Adrenal gland (tissue), 19 donors: ENCODE results near the gene TAGLN3. TPM values are rescaled to one million over a fixed set of nuclear protein-coding genes. Genes with fewer than 3 reads are reported as not detected.

Experiments
- DNase-seq, 7 donors: peaks; one replicate each; pipeline ENCODE4 v3.0.0-alpha.2; 2019 to 2020
- H3K27ac ChIP-seq, 5 donors: fragments of 200-600 bp; sonication (generic) in 4 of 5; 1 replicate in 3 of 5; 2 replicates in 2 of 5; pipeline versions ENCODE4 v1.5.1 to v1.8.0; 2016 to 2020; ENCODE audit warnings: mild to moderate bottlenecking in 1 of 5
- H3K27me3 ChIP-seq: fragments of 200-600 bp; 2 replicates; pipeline ENCODE4 v1.8.0; 2021
- H3K36me3 ChIP-seq, 2 donors: fragments of 200-600 bp; replicated peaks in 1 of 2; 1 replicate in 1 of 2; 2 replicates in 1 of 2; pipeline versions ENCODE4 v1.5.1 to v1.8.0; 2018 to 2022
- H3K4me1 ChIP-seq, 2 donors: fragments of 200-600 bp; replicated peaks in 1 of 2; 1 replicate in 1 of 2; 2 replicates in 1 of 2; pipeline versions ENCODE4 v1.5.1 to v1.8.0; 2018 to 2021
- H3K4me3 ChIP-seq, 4 donors: fragments of 200-600 bp; sonication (generic) in 3 of 4; one replicate each; pipeline ENCODE4 v1.5.1; 2016 to 2018
- H3K9me3 ChIP-seq, 3 donors: fragments of 200-600 bp; sonication (generic) in 1 of 3; replicated peaks in 1 of 3; 1 replicate in 2 of 3; 2 replicates in 1 of 3; pipeline versions ENCODE4 v1.5.1 to v1.8.0; 2016 to 2021
- POLR2A ChIP-seq, 2 donors: fragments of 450-650 bp; IDR thresholded peaks; one replicate each; pipeline ENCODE4 v1.6.1; 2017; ENCODE audit warnings: antibody characterized with exemption in 2 of 2, mild to moderate bottlenecking in 2 of 2, moderate library complexity in 1 of 2
- WGBS, 4 donors: extraction: QIAGEN DNeasy Blood & Tissue Kit in 2 of 4; methylation state at CpG; one replicate each; pipeline versions ENCODE4 v1.1.5 to v1.1.7; 2013 to 2017; 5-methylcytosine and 5-hydroxymethylcytosine counted together
- intact Hi-C, 2 donors: fragments of 100-400 bp; cut with DNase I; formaldehyde crosslinking; loops; one replicate each; pipeline versions ENCODE4 v1.14.1 to v1.15.0; 2022 to 2023
- long read RNA-seq, 10 donors: library from polyadenylated mRNA in 3 of 10; unstranded in 2 of 10; stranded (forward) in 1 of 10; transcript quantifications; one replicate each; pipeline ENCODE4 v2.0.0 and lab custom pipeline, GENCODE V29; 2021 to 2026
- polyA plus RNA-seq, 3 donors: library from polyadenylated mRNA; stranded (reverse); fragments of 200-250 nt in 2 of 3; fragments of 350-450 nt in 1 of 3; fragmentation: Illumina TruSeq in 1 of 3; extraction: RNeasy Lipid Tissue Mini Kit (QIAGEN cat#74804) in 1 of 3; gene quantifications; one replicate each; pipeline ENCODE4 v1.2.3, GENCODE V29; 2013 to 2014
- total RNA-seq, 9 donors: library from RNA; depleted of rRNA in 4 of 9; stranded (reverse); fragments of >200 nt in 4 of 9; fragments of 120-200 nt in 1 of 9; fragmentation: NEBNext Ultra II Directional in 1 of 9; extraction: Animal tissue kit (Norgen Biotek cat#: 25700) in 1 of 9; gene quantifications; one replicate each; pipeline versions ENCODE4 v1.1.0 to v1.2.4, GENCODE V29; 2013 to 2023
- TF ChIP-seq, protein P1 (sequence below), 6 experiments: fragments of 450-650 bp in 4 of 6; fragments of 200-600 bp in 2 of 6; sonication (generic) in 1 of 6; IDR thresholded peaks; 1 replicate in 5 of 6; 2 replicates in 1 of 6; pipeline versions ENCODE4 v1.5.1 to v1.8.0; 2016 to 2021; ENCODE audit warnings: antibody characterized with exemption in 6 of 6, mild to moderate bottlenecking in 2 of 6, moderate library complexity in 1 of 6
- donor health status: healthy with polysubstance abuse.
- donor health status: Bipolar disorder and iron deficiency.
- donor health status: DM: yes; HTN: yes; CAD: no.
- donor health status: DM: no; HTN: no; CAD: no.
- donor health status: DM: no; HTN: no; CAD: no.
- donor health status: DM: yes; HTN: yes; CAD: no.

Gene TAGLN3
- total RNA-seq (10 to 100 TPM in 4 of 9 donors, 1 to 10 TPM in 1, under 1 TPM in 1, not detected in 3; 0.55 to 22.4 (median 11.2) TPM), polyA plus RNA-seq (10 to 100 TPM; 27.6 to 52.1 (median 42.4) TPM)
- long read RNA-seq, donor 1, transcript TAGLN3-203 (4 exons, 1,164 nt), result major isoform, 5 of 5 reads
- long read RNA-seq, donor 1, partial matches to known transcripts, result 0 of 5 reads
- long read RNA-seq, donor 1, other reads (novel, unspliced or antisense), result 0 of 5 reads
- long read RNA-seq, donor 2, result 0 reads
- long read RNA-seq, donor 3, result 0 reads
- long read RNA-seq, donor 4, result 0 reads
- long read RNA-seq, donor 5, result 0 reads
- long read RNA-seq, donor 6, transcript TAGLN3-203 (4 exons, 1,164 nt), result major isoform, 24 of 27 reads
- long read RNA-seq, donor 6, partial matches to known transcripts, result 1 of 27 reads
- long read RNA-seq, donor 6, other reads (novel, unspliced or antisense), result 0 of 27 reads
- long read RNA-seq, donor 7, result 0 reads
- long read RNA-seq, donor 8, partial matches to known transcripts, result 0 of 3 reads
- long read RNA-seq, donor 8, other reads (novel, unspliced or antisense), result 0 of 3 reads
- long read RNA-seq, donor 9, result 0 reads
- long read RNA-seq, donor 10, partial matches to known transcripts, result 0 of 2 reads
- long read RNA-seq, donor 10, other reads (novel, unspliced or antisense), result 0 of 2 reads

DNA sequence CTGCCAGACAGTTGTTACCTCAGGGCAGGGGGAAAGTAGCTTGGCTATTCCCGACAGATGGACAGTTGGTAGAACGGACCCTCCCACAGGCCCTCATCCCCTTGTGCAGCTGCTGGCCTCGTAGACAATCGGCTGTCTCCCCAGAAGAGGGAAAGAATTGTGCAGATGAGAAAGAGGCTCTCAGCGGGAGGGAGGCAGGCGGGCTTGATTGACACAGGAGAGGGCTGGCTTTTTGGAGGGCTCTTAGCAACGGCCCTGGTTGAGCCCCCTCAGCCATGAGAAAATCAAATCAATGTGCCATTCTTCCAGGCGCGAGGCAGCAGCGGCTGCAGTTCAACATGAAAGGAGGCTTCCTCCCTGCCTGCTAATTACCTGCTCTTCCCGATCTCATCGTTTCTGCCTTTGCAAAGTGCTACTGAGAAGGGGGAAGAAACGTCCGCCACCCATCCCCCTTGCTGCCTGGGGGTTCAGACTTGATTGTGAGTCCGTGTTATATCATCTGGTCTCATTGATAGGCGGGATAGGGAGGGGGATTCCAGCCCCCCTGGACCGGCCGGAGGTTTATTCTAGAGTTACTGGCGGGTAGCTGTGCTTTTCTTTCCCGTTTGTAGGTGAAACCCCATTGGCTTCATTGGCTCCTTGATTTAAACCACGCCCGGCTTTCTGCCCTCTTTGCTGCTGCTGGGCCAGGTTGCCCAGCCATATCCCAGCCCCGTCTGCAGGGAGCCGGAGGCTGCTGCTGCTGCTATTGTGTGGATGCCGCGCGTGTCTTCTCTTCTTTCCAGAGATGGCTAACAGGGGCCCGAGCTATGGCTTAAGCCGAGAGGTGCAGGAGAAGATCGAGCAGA is at the start of gene TAGLN3:
Gene TAGLN3, plus strand, starts transcription at position 287 of the 848 bp plus-strand sequence. Its CDS starts 501 bp downstream, at position 788.
- intact Hi-C loops, result loop anchor here in 1 of 2 donors (10.0 kb wide), 1 partner anchor 46 kb away; no protein-coding TSS in a partner anchor
- 5 to 10% (median 8%) methylated on average over 26 to 30 of the region's 30 CpGs for WGBS, 4 donors
- Histone ChIP-seq H3K4me1 (peaks cover 0 to 8% of the 10 kb centered on the region in 2 donors), H3K36me3 (no peaks in the 10 kb centered on the region), H3K9me3 (no peaks in the 10 kb centered on the region), H3K4me3 (peak within 1 kb of the TSS in 1 of 4 donors; percentile 48), H3K27ac (no peak within 1 kb of the TSS), H3K27me3 (no peaks in the 10 kb centered on the region)
- peak in 5 of 7 donors; percentile 23 to 70 (median 33) for DNase-seq
- TF ChIP-seq, protein P1, sequence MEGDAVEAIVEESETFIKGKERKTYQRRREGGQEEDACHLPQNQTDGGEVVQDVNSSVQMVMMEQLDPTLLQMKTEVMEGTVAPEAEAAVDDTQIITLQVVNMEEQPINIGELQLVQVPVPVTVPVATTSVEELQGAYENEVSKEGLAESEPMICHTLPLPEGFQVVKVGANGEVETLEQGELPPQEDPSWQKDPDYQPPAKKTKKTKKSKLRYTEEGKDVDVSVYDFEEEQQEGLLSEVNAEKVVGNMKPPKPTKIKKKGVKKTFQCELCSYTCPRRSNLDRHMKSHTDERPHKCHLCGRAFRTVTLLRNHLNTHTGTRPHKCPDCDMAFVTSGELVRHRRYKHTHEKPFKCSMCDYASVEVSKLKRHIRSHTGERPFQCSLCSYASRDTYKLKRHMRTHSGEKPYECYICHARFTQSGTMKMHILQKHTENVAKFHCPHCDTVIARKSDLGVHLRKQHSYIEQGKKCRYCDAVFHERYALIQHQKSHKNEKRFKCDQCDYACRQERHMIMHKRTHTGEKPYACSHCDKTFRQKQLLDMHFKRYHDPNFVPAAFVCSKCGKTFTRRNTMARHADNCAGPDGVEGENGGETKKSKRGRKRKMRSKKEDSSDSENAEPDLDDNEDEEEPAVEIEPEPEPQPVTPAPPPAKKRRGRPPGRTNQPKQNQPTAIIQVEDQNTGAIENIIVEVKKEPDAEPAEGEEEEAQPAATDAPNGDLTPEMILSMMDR (IDR thresholded peaks at IDR 0.05), result no peak
- peak; percentile 13 to 50 for TF ChIP-seq POLR2A (IDR thresholded peaks at IDR 0.05)

DNA sequence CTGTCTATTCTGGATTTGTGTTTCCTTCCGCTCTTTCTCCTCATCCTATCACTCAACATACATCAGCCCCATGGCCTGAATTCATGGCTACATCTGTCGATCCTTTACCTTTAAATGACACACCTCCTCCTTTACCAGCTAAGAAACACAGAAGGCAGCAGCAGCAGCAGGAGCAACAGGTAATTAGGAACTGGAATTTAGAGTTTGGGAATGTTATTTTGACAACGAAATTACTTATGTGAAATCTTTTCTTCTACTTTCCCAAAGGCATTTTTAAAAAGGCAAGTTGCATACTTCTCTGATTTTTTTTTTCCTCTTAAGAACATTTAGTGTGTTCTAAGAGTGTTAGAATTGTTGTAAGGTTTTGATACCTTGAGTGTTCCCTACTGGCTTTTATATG is 49.0 kb upstream of the TAGLN3 start:
- no peaks in the 10 kb centered on the region for H3K9me3 ChIP-seq
- 90 to 93% (median 91%) methylated on average over 3 of the region's 3 CpGs for WGBS, 4 donors
- H3K4me3 ChIP-seq, result no peak overlapping the region
- H3K36me3 ChIP-seq, result no peaks in the 10 kb centered on the region
- no peak overlapping the region for H3K27ac ChIP-seq
- H3K4me1 ChIP-seq, result no peaks in the 10 kb centered on the region
- H3K27me3 ChIP-seq, result no peaks in the 10 kb centered on the region
- intact Hi-C loops, result no loop called here
- DNase-seq, result no peak
- TF ChIP-seq POLR2A (IDR thresholded peaks at IDR 0.05), result no peak
- TF ChIP-seq, protein P1 (IDR thresholded peaks at IDR 0.05), result no peak

DNA sequence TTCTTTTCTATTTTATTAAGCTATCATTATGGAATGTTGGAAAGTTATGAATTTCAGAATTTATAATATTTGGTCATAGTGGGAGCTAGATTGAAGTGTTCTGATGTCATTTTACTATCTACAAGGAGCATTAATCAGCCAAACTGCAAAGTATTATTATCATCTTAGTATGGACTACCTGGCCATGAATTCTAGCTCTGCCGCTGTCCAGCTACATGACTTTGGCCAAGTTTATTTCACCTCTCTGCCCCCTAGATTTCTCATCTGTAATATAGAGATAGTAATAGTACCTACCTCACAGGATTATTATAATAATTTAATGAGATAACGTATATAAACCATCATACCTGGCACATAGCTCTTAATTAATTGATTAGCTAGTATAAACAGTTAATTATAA is 47.7 kb upstream of the TAGLN3 start:
- Histone ChIP-seq H3K36me3 (no peaks in the 10 kb centered on the region), H3K4me3 (no peak overlapping the region), H3K4me1 (no peaks in the 10 kb centered on the region), H3K27me3 (no peaks in the 10 kb centered on the region), H3K9me3 (no peaks in the 10 kb centered on the region), H3K27ac (no peak overlapping the region)
- TF ChIP-seq, protein P1 (IDR thresholded peaks at IDR 0.05), result no peak
- TF ChIP-seq POLR2A (IDR thresholded peaks at IDR 0.05), result no peak
- intact Hi-C loops, result no loop called here
- 89 to 92% (median 89%) methylated on average over 2 of the region's 2 CpGs for WGBS, 4 donors
- no peak for DNase-seq

DNA sequence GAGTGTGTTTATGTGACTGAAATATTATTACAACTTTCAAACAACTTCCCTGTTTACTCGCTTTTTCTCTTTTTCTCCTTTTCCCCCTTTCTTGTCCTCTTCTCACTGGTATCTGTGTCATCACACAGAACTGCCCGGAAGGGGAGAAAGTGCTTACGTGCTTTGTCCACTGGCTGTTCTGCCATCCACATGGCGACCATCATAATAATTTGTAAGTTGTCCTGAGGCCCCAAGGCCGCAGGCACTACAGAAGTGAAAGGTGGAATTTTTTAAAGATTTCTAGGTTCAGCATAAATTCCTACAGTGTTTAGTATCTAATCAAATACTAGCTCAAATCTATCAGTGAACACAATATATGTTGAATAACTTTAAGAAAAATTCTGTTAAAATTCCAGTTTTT is 46.6 kb upstream of the TAGLN3 start:
- Histone ChIP-seq H3K27me3 (no peaks in the 10 kb centered on the region), H3K4me1 (no peaks in the 10 kb centered on the region), H3K36me3 (no peaks in the 10 kb centered on the region), H3K4me3 (no peak overlapping the region), H3K9me3 (no peaks in the 10 kb centered on the region), H3K27ac (no peak overlapping the region)
- intact Hi-C loops, result no loop called here
- TF ChIP-seq POLR2A (IDR thresholded peaks at IDR 0.05), result no peak
- TF ChIP-seq, protein P1 (IDR thresholded peaks at IDR 0.05), result no peak
- no peak for DNase-seq
- WGBS, 4 donors, result 91 to 97% (median 93%) methylated on average over 5 of the region's 5 CpGs
